CD4-positive, alpha-beta memory T cell (primary cell): ENCODE data around the gene COA1. TPM values are rescaled to one million over a fixed set of nuclear protein-coding genes. Genes with fewer than 3 reads are reported as not detected.
"Not testable (repeated sequence)": the region's sequence is repeated elsewhere in the genome, so short reads cannot be mapped to it uniquely, and the experiment has no call there.

Experiments
- CTCF ChIA-PET: fragments of 350-600 bp; sonication (Branson Sonifier 250); formaldehyde crosslinking; loops from one replicate; lab custom pipeline; 2021; ENCODE audit warnings: inconsistent platforms; ENCODE audit not compliant: partially characterized antibody; lab: Charles Lee
- POLR2A ChIA-PET: fragments of 350-600 bp; sonication (Branson Sonifier 250); formaldehyde crosslinking; loops from one replicate; lab custom pipeline; 2021; ENCODE audit not compliant: partially characterized antibody; lab: Charles Lee
- DNase-seq, 5 donors: peaks; one replicate each; pipeline versions ENCODE4 v3.0.0 to v3.0.0-alpha.2; 2020 to 2022; ENCODE audit warnings: mixed read lengths in 1 of 5
- H3K27ac ChIP-seq: one replicate; pipeline ENCODE4 v1.7.0; 2013; ENCODE audit warnings: low read depth, low read length
- H3K27me3 ChIP-seq: 2 replicates; pipeline ENCODE4 v1.7.0; 2013; ENCODE audit warnings: mild to moderate bottlenecking, low read length, moderate library complexity; ENCODE audit not compliant: insufficient read depth
- H3K36me3 ChIP-seq: 2 replicates; pipeline ENCODE4 v1.7.0; 2013; ENCODE audit warnings: mild to moderate bottlenecking, low read length, moderate library complexity; ENCODE audit not compliant: insufficient read depth
- H3K4me1 ChIP-seq: 2 replicates; pipeline ENCODE4 v1.7.0; 2013; ENCODE audit warnings: mild to moderate bottlenecking, low read length, moderate library complexity; ENCODE audit not compliant: insufficient read depth
- H3K4me3 ChIP-seq, 2 donors: one replicate each; pipeline ENCODE4 v1.7.0; 2013; ENCODE audit warnings: low read length in 2 of 2, mild to moderate bottlenecking in 1 of 2
- H3K9me3 ChIP-seq, 2 donors: one replicate each; pipeline ENCODE4 v1.7.0; 2013; ENCODE audit warnings: low read length in 2 of 2, control low read depth in 1 of 2; ENCODE audit not compliant: control insufficient read depth in 1 of 2
- H3K27ac Mint-ChIP-seq, 7 donors: one replicate each; pipeline ENCODE4 v1.8.0; 2020 to 2021; ENCODE audit warnings: mixed read lengths in 7 of 7, mild to moderate bottlenecking in 6 of 7, inconsistent platforms in 3 of 7, moderate library complexity in 3 of 7
- H3K27me3 Mint-ChIP-seq, 2 donors: one replicate each; pipeline ENCODE4 v1.8.0; 2020 to 2021; ENCODE audit warnings: mixed read lengths in 2 of 2
- H3K36me3 Mint-ChIP-seq, 2 donors: one replicate each; pipeline ENCODE4 v1.8.0; 2020 to 2021; ENCODE audit warnings: mixed read lengths in 2 of 2, inconsistent platforms in 1 of 2, mild to moderate bottlenecking in 1 of 2
- H3K4me1 Mint-ChIP-seq, 4 donors: one replicate each; pipeline ENCODE4 v1.8.0; 2020 to 2021; ENCODE audit warnings: mixed read lengths in 4 of 4, mild to moderate bottlenecking in 1 of 4
- H3K4me3 Mint-ChIP-seq, 8 donors: one replicate each; pipeline ENCODE4 v1.8.0; 2020 to 2021; ENCODE audit warnings: mixed read lengths in 8 of 8, mild to moderate bottlenecking in 7 of 8, moderate library complexity in 6 of 8, inconsistent platforms in 3 of 8
- H3K9me3 Mint-ChIP-seq, 8 donors: one replicate each; pipeline ENCODE4 v1.8.0; 2020 to 2021; ENCODE audit warnings: mixed read lengths in 8 of 8, mild to moderate bottlenecking in 5 of 8, inconsistent platforms in 3 of 8, moderate library complexity in 1 of 8
- intact Hi-C: fragments of 100-400 bp; cut with micrococcal nuclease; formaldehyde crosslinking; loops from one replicate; pipeline ENCODE4 v1.15.1; 2023
- polyA plus RNA-seq, 2 donors: library from polyadenylated mRNA; unstranded; fragments of 300-500 nt; fragmentation: Illumina TruSeq; gene quantifications; one replicate each; pipeline ENCODE4 v1.2.3, GENCODE V29; 2021
- total RNA-seq, 2 experiments: library from RNA; stranded (reverse); gene quantifications; one replicate each; pipeline ENCODE4 v1.2.3, GENCODE V29; 2021

COA1 gene, protein sequence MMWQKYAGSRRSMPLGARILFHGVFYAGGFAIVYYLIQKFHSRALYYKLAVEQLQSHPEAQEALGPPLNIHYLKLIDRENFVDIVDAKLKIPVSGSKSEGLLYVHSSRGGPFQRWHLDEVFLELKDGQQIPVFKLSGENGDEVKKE
- total RNA-seq, result 10 to 100 TPM; 52.0 to 53.2 TPM
- polyA plus RNA-seq, result 10 to 100 TPM; 43.7 to 56.4 TPM

DNA sequence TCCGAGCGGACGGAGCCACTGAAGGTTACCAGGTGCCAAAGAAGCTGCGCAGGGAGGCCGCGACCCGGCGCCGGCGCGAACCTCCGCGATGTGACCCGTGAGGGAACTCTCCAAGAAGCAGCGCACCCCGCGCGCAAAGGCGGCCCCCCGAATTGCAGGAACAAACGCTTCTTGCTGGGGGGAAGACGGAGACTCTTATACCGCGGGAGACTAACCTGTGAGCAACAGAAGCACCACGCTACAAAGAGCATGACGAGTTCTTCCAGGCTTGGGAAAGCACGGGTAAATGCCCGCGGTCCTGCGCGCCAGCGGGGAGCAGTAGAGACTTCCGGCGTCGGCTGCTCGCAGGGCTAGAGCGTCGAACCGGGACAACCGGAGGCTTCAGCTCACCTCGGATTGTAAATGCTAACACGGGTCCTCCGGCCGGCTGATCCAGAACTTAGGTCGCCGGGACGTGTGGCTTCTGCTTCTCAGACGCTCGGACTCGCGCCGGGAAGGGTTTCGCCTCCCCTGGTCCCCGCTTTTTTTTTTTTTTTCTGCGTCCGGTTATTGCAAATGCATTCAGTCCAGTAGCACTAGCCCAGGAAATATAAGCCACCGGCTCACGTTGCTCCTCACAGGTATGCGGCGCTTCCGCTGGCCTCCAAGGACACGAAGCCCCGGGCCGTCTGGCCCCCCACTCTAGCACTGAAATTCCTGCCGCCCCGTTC lies at the start of gene COA1:
Gene COA1, minus strand, starts transcription at position 310 of the 710 bp plus-strand sequence. CDS start 80,909 bp downstream, outside the sequence.
- POLR2A ChIA-PET, result interaction anchor here (0.6 to 2.5 kb wide), 11 partner anchors 8 to 798 kb away, joined by 3 to 22 read pairs (median 4); partner anchors contain the start of genes BLVRA, MRPL32, PSMA2 and STK17A
- Mint-ChIP-seq H3K36me3 (peaks cover 0 to 12% of the 10 kb centered on the region in 2 donors), H3K4me1 (peaks cover 27 to 43% (median 35%) of the 10 kb centered on the region in 4 donors)

DNA sequence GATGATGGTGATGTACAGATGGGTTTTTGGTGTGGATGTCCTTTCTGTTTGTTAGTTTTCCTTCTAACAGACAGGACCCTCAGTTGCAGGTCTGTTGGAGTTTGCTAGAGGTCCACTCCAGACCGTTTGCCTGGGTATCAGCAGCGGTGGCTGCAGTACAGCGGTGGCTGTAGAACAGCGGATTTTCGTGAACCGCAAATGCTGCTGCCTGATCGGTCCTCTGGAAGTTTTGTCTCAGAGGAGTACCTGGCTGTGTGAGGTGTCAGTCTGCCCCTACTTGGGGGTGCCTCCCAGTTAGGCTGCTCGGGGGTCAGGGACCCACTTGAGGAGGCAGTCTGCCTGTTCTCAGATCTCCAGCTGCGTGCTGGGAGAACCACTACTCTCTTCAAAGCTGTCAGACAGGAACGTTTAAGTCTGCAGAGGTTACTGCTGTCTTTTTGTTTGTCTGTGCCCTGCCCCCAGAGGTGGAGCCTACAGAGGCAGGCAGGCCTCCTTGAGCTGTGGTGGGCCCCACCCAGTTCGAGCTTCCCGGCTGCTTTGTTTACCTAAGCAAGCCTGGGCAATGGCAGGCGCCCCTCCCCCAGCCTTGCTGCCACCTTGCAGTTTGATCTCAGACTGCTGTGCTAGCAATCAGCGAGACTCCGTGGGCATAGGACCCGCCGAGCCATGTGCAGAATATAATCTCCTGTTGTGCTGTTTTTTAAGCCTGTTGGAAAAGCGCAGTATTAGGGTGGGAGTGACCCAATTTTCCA lies 49.1 kb upstream of the COA1 start:
- H3K36me3 ChIP-seq, POLR2A ChIA-PET, H3K9me3 Mint-ChIP-seq, H3K4me3 ChIP-seq, H3K27me3 ChIP-seq, H3K27me3 Mint-ChIP-seq, H3K9me3 ChIP-seq, H3K27ac ChIP-seq: not testable (repeated sequence)
- peaks cover 14% of the 10 kb centered on the region for H3K4me1 ChIP-seq
- intact Hi-C loops, result loop anchor here (5.0 kb wide), 1 partner anchor 51 kb away; the partner anchor contains the start of gene COA1
- CTCF ChIA-PET, result interaction anchor here (1.5 kb wide), 1 partner anchor 60 kb away, joined by 3 read pairs; no protein-coding TSS in a partner anchor
- peaks cover 14 to 26% of the 10 kb centered on the region in 2 donors for H3K36me3 Mint-ChIP-seq
- DNase-seq, result peak in 4 of 5 donors; percentile 17 to 36 (median 27)
- peak overlapping the region in 6 of 8 donors; percentile 44 to 62 (median 57) for H3K4me3 Mint-ChIP-seq
- peaks cover 13 to 33% (median 24%) of the 10 kb centered on the region in 4 donors for H3K4me1 Mint-ChIP-seq
- H3K27ac Mint-ChIP-seq, result peak overlapping the region in 6 of 7 donors; percentile 18 to 75 (median 44)

More for the DNA sequence above, at the start of gene COA1:
- H3K4me3 ChIP-seq, result peak within 1 kb of the TSS; percentile 97 to 99
- DNase-seq, result peak; percentile 82 to 84 (median 83)
- no peaks in the 10 kb centered on the region for H3K27me3 Mint-ChIP-seq
- intact Hi-C loops, result loop anchor here (1.0 to 5.0 kb wide), 6 partner anchors 29 to 797 kb away; partner anchors contain the start of genes BLVRA, MRPL32, PSMA2 and STK17A
- peaks cover 34% of the 10 kb centered on the region for H3K4me1 ChIP-seq
- peak within 1 kb of the TSS; percentile 67 for H3K27ac ChIP-seq
- no peaks in the 10 kb centered on the region for H3K9me3 Mint-ChIP-seq
- H3K4me3 Mint-ChIP-seq, result peak within 1 kb of the TSS; percentile 93 to 95 (median 94)
- no peaks in the 10 kb centered on the region for H3K27me3 ChIP-seq
- no peaks in the 10 kb centered on the region for H3K9me3 ChIP-seq
- H3K36me3 ChIP-seq, result no peaks in the 10 kb centered on the region
- CTCF ChIA-PET, result interaction anchor here (1.1 to 3.4 kb wide), 11 partner anchors 9 to 147 kb away, joined by 3 to 32 read pairs (median 4); partner anchors contain the start of genes BLVRA and STK17A
- H3K27ac Mint-ChIP-seq, result peak within 1 kb of the TSS; percentile 84 to 95 (median 91)

DNA sequence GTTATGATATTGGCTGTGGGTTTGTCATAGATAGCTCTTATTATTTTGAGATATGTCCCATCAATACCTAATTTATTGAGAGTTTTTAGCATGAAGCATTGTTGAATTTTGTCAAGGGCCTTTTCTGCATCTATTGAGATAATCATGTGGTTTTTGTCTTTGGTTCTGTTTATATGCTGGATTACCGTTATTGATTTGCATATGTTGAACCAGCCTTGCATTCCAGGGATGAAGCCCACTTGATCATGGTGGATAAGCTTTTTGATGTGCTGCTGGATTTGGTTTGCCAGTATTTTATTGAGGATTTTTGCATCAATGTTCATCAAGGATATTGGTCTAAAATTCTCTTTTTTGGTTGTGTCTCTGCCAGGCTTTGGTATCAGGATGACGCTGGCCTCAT lies 45.9 kb upstream of the COA1 start:
- Mint-ChIP-seq H3K36me3 (peaks cover 23 to 27% of the 10 kb centered on the region in 2 donors), H3K4me1 (peaks cover 8 to 33% (median 10%) of the 10 kb centered on the region in 4 donors)
- peaks cover 11% of the 10 kb centered on the region for H3K4me1 ChIP-seq
- H3K4me3 Mint-ChIP-seq, H3K9me3 Mint-ChIP-seq, H3K27me3 Mint-ChIP-seq, H3K27ac ChIP-seq, CTCF ChIA-PET, H3K4me3 ChIP-seq, H3K9me3 ChIP-seq, H3K27ac Mint-ChIP-seq, DNase-seq, H3K27me3 ChIP-seq, POLR2A ChIA-PET: not testable (repeated sequence)
- intact Hi-C loops, result loop anchor here (5.0 kb wide), 1 partner anchor 48 kb away; the partner anchor contains the start of gene COA1
- peaks cover 12% of the 10 kb centered on the region for H3K36me3 ChIP-seq

DNA sequence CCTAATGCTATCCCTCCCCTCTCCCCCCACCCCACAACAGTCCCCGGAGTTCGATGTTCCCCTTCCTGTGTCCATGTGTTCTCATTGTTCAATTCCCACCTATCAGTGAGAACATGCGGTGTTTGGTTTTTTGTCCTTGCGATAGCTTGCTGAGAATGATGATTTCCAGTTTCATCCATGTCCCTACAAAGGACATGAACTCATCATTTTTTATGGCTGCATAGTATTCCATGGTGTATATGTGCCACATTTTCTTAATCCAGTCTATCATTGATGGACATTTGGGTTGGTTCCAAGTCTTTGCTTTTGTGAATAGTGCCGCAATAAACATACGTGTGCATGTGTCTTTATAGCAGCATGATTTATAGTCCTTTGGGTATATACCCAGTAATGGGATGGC lies 43.9 kb upstream of the COA1 start:
- H3K27me3 ChIP-seq, H3K27ac ChIP-seq, intact Hi-C loops, POLR2A ChIA-PET, H3K4me1 ChIP-seq, H3K4me3 ChIP-seq, H3K4me3 Mint-ChIP-seq, H3K9me3 Mint-ChIP-seq, H3K27ac Mint-ChIP-seq, DNase-seq, H3K9me3 ChIP-seq, CTCF ChIA-PET, H3K27me3 Mint-ChIP-seq: not testable (repeated sequence)
- Mint-ChIP-seq H3K36me3 (peaks cover 22 to 25% of the 10 kb centered on the region in 2 donors), H3K4me1 (peaks cover 0 to 20% (median 3%) of the 10 kb centered on the region in 4 donors)
- peaks cover 12% of the 10 kb centered on the region for H3K36me3 ChIP-seq

DNA sequence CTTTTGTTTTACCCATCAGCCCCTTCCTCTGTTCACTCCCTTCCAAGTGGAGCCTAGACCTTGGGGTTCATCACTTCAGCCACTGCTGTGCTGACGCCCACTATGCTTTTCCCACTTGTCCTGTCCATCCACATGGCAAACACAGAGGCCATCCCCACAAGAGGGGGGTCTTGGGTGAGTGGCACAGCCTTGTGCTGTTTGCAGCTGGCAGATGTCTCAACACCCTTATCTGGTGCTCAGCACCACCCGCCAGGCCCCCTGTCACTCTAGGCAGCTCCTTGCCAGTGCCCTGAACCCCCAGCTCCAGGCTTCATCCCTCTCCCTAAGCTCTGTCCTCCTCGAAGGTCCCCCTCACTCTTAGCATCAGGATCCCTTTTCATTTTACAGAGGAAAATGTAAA lies 42.2 kb upstream of the COA1 start:
- Histone ChIP-seq H3K9me3 (no peaks in the 10 kb centered on the region), H3K36me3 (peaks cover 12% of the 10 kb centered on the region), H3K4me1 (no peaks in the 10 kb centered on the region), H3K27me3 (no peaks in the 10 kb centered on the region), H3K27ac (no peak overlapping the region), H3K4me3 (no peak overlapping the region)
- Mint-ChIP-seq H3K9me3 (peaks cover 0 to 3% (median 1%) of the 10 kb centered on the region in 8 donors), H3K27ac (peak overlapping the region in 3 of 7 donors; percentile 16 to 81 (median 68)), H3K36me3 (peaks cover 19 to 24% of the 10 kb centered on the region in 2 donors), H3K4me1 (peaks cover 0 to 10% (median 3%) of the 10 kb centered on the region in 4 donors), H3K4me3 (no peak overlapping the region), H3K27me3 (no peaks in the 10 kb centered on the region)
- intact Hi-C loops, result no loop called here
- ChIA-PET CTCF (no interaction called here), POLR2A (interaction anchor here (1.4 kb wide), 1 partner anchor 14 kb away, joined by 3 read pairs; no protein-coding TSS in a partner anchor)
- no peak for DNase-seq

DNA sequence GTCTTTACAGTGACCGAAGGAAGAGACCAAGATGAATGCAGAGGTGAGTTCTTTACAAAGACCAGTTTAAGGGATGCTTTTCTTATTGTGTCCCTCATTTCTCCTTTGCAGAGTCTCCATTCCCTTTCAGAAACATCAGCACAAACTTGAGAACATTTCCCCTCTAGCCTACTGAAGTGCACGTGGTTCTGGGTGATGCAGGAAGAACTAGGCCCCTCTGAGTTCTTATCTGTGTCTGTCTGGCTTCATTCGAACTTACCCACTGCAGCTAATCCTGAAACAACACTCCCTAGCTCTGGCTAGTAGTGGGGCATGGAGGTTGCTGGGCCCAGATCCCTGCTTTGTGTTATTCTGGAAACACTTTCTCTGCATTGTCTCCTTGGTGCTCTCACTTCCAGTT lies 41.8 kb upstream of the COA1 start:
- H3K27me3 ChIP-seq, result no peaks in the 10 kb centered on the region
- Mint-ChIP-seq H3K4me1 (peaks cover 0 to 7% (median 3%) of the 10 kb centered on the region in 4 donors), H3K9me3 (peaks cover 0 to 3% (median 0%) of the 10 kb centered on the region in 8 donors), H3K27me3 (no peaks in the 10 kb centered on the region), H3K4me3 (no peak overlapping the region), H3K27ac (peak overlapping the region in 3 of 7 donors; percentile 54 to 81 (median 68)), H3K36me3 (peaks cover 19 to 22% of the 10 kb centered on the region in 2 donors)
- DNase-seq, result no peak
- H3K4me3 ChIP-seq, result no peak overlapping the region
- intact Hi-C loops, result no loop called here
- POLR2A ChIA-PET, result interaction anchor here (1.4 kb wide), 1 partner anchor 14 kb away, joined by 3 read pairs; no protein-coding TSS in a partner anchor
- CTCF ChIA-PET, result no interaction called here
- H3K9me3 ChIP-seq, result no peaks in the 10 kb centered on the region
- H3K36me3 ChIP-seq, result peaks cover 12% of the 10 kb centered on the region
- no peak overlapping the region for H3K27ac ChIP-seq
- H3K4me1 ChIP-seq, result no peaks in the 10 kb centered on the region
